IPS DF 6.9 (cell line): Measurements from ENCODE around the gene MSH4.
"Not testable (repeated sequence)": the region's sequence is repeated elsewhere in the genome, so short reads cannot be mapped to it uniquely, and the experiment has no call there.

ENCODE experiments used
- DNase-seq: peaks from one replicate; pipeline ENCODE4 v3.0.0-alpha.2; 2013; ENCODE audit warnings: low read depth, low spot score
- H3K27ac ChIP-seq: one replicate; pipeline ENCODE4 v1.5.1; 2013; ENCODE audit warnings: low read length, control low read depth
- H3K27me3 ChIP-seq: 2 replicates; pipeline ENCODE4 v1.6.1; 2013; ENCODE audit warnings: mild to moderate bottlenecking, low read length; ENCODE audit not compliant: control insufficient read depth, insufficient read depth
- H3K36me3 ChIP-seq: 2 replicates; pipeline ENCODE4 v1.6.1; 2013; ENCODE audit warnings: low read length; ENCODE audit not compliant: control insufficient read depth, insufficient read depth
- H3K4me1 ChIP-seq: 2 replicates; pipeline ENCODE4 v1.6.1; 2013; ENCODE audit warnings: low read length; ENCODE audit not compliant: control insufficient read depth, insufficient read depth
- H3K4me3 ChIP-seq: 2 replicates; pipeline ENCODE4 v1.5.1; 2013; ENCODE audit warnings: mild to moderate bottlenecking, low read length
- H3K9me3 ChIP-seq: 2 replicates; pipeline ENCODE4 v1.6.1; 2013; ENCODE audit warnings: low read length, inconsistent platforms; ENCODE audit not compliant: control insufficient read depth, insufficient read depth
- WGBS: extraction: QIAGEN DNeasy Blood & Tissue Kit; methylation state at CpG from one replicate; pipeline ENCODE4 v1.1.7; 2013; ENCODE audit warnings: mixed read lengths, missing lambda C conversion rate; ENCODE audit not compliant: insufficient read length, insufficient coverage; 5-methylcytosine and 5-hydroxymethylcytosine counted together

MSH4 gene

DNA sequence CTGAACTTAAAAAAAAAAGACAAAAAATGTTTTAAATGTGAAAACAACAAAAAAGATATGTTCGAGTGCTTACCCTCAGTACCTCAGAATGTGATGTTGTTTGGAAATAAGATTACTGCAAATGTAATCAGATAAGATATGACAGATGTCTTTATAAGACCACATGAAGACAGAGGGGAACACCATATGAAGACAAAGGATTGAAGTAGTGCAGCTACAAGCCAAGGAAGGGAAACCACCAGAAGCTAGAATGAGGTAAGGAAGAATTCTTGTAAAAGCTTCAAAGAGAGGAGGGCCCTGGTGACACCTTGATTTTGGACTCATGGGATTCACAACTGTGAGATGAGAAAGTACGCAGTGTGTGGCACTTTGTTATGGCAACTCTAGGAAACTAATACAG is 120.2 kb downstream of the MSH4 start:
- Histone ChIP-seq H3K4me1 (no peaks in the 10 kb centered on the region), H3K27ac (no peak overlapping the region), H3K4me3 (no peak overlapping the region), H3K36me3 (no peaks in the 10 kb centered on the region), H3K9me3 (no peaks in the 10 kb centered on the region), H3K27me3 (no peaks in the 10 kb centered on the region)
- DNase-seq: no peak
- no CpG with 5 or more reads among the region's 2 CpGs for WGBS

DNA sequence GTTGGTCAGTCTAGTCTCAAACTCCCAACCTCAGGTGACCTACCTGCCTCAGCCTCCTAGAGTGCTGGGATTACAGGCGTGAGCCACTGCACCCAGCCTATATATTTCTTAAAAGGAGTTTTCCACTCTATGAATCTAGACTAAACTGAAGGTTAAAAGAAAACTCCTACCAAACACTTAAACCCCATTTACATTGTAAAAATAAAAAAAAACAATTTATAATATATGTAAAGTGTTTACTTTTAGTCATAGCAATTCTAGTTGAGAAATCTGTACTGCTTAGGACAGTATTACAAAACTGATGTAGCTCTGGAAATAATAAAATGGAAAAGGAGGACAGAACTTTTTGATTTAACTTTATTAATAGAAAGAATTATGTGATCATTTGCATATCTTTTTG is 126.0 kb downstream of the MSH4 start:
- no CpG with 5 or more reads among the region's 1 CpG for WGBS
- no peaks in the 10 kb centered on the region for H3K27me3 ChIP-seq
- no peaks in the 10 kb centered on the region for H3K36me3 ChIP-seq
- no peak overlapping the region for H3K4me3 ChIP-seq
- no peaks in the 10 kb centered on the region for H3K4me1 ChIP-seq
- no peaks in the 10 kb centered on the region for H3K9me3 ChIP-seq
- H3K27ac ChIP-seq: no peak overlapping the region
- no peak for DNase-seq

DNA sequence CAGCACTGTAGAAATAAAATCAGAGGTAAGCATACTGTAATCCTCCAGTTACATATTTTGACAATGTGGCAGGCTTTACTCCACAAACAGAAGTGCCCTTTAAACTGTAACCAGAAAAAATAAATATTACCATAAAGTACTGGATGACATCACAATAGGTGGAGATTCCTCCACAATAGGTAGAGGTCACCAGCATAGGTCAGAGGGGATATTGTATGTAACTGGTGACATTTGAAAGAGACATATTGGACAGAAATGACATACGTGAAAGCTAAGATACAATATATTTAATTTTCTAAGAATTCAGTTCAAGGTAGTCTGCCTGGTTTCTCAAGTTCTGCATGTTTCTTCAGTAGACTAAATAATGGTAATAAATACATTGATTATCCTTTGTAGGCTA is 135.6 kb downstream of the MSH4 start, which contains the start of gene ASB17:
ASB17 (minus strand) TSS at position 101 of the 400 bp plus-strand sequence. CDS start 113 bp downstream, outside the sequence.
- no peak within 1 kb of the TSS for H3K4me3 ChIP-seq
- H3K9me3 ChIP-seq: no peaks in the 10 kb centered on the region
- no peaks in the 10 kb centered on the region for H3K4me1 ChIP-seq
- no peaks in the 10 kb centered on the region for H3K27me3 ChIP-seq
- H3K36me3 ChIP-seq: no peaks in the 10 kb centered on the region
- WGBS: no CpG with 5 or more reads among the region's 1 CpG
- H3K27ac ChIP-seq: no peak within 1 kb of the TSS
- no peak for DNase-seq

DNA sequence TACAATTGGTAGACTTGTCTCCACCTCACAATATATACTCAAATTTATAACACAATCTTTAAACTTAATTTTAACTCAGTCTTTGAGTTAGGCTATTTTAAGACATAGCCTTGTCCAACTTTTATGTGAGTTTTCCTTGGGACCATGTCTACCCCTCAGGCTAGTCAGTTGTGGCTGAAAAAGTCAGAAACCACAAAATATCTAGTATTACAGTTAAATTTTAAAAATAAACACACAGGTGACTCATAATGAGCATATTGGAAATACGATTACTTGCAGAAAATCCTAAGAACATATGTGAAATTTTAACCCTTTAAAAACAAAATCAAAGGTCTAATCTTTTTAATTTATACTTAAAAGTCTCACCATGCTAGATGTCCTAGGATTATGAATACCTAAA is 140.4 kb downstream of the MSH4 start:
- H3K4me3 ChIP-seq: no peak overlapping the region
- no peaks in the 10 kb centered on the region for H3K9me3 ChIP-seq
- no peaks in the 10 kb centered on the region for H3K4me1 ChIP-seq
- DNase-seq: no peak
- WGBS: no CpG with 5 or more reads among the region's 1 CpG
- no peaks in the 10 kb centered on the region for H3K36me3 ChIP-seq
- no peaks in the 10 kb centered on the region for H3K27me3 ChIP-seq
- H3K27ac ChIP-seq: no peak overlapping the region

DNA sequence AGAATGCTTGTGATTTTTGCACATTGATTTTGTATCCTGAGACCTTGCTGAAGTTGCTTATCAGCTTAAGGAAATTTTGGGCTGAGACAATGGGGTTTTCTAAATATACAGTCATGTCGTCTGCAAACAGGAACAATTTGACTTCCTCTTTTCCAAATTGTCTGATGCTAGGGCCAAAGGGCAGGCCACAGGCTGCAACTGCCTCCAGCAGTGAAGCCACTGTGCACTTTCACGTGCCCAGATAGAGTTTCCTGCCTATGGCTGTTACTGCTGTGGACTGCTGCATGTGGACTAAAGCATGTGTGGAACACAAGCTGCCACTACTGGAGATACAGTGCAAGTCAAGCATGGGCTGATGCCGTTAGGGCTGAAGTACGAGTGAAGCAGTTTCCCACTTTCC is 146.4 kb downstream of the MSH4 start:
- not testable (repeated sequence) for H3K27me3 ChIP-seq, H3K27ac ChIP-seq, DNase-seq, H3K4me1 ChIP-seq, H3K36me3 ChIP-seq, H3K4me3 ChIP-seq, H3K9me3 ChIP-seq
- no CpG with 5 or more reads among the region's 4 CpGs for WGBS

DNA sequence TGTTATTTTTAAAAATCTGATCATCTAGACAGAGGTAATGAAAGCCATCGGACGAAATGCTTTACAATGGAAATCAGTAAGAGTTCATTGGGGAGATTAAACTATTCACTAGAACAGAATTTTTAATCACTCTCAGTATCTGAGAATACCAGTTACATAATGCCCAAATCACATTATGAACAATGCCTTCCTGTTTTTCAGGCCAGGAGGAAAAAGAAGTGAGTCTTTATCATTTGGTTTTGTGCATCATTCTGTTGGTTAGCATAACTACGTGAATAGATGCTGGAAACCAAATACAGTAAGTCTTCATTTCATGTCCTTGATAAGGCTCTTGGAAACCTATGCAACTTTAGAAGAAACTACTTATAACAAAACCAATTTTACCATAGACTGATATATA is 153.5 kb downstream of the MSH4 start:
- no peaks in the 10 kb centered on the region for H3K9me3 ChIP-seq
- H3K4me1 ChIP-seq: no peaks in the 10 kb centered on the region
- WGBS: no CpG with 5 or more reads among the region's 3 CpGs
- H3K36me3 ChIP-seq: no peaks in the 10 kb centered on the region
- no peak for DNase-seq
- H3K27me3 ChIP-seq: no peaks in the 10 kb centered on the region
- no peak overlapping the region for H3K4me3 ChIP-seq
- no peak overlapping the region for H3K27ac ChIP-seq

DNA sequence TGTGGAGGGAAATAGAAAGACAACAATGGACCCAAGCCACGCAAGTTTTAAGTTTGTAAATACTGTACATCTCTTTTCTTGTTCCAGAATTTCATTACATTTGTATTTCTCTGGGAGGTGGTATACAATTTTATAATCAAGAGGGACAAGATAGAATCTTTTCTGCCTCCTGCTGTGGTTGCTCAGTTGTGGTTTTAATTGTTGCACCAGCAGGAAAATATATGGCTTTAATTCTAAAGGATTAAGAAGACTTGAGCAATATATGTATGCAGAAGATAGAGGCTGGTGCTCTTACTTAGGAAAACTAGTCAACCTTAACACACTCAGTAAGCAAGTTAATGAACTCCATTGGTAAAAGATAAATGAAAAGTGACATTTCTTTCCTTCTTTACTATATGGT is 155.3 kb downstream of the MSH4 start:
- Histone ChIP-seq H3K36me3 (no peaks in the 10 kb centered on the region), H3K9me3 (no peaks in the 10 kb centered on the region), H3K27ac (no peak overlapping the region), H3K4me1 (no peaks in the 10 kb centered on the region), H3K27me3 (no peaks in the 10 kb centered on the region), H3K4me3 (no peak overlapping the region)
- WGBS: no CpG with 5 or more reads among the region's 1 CpG
- DNase-seq: no peak

DNA sequence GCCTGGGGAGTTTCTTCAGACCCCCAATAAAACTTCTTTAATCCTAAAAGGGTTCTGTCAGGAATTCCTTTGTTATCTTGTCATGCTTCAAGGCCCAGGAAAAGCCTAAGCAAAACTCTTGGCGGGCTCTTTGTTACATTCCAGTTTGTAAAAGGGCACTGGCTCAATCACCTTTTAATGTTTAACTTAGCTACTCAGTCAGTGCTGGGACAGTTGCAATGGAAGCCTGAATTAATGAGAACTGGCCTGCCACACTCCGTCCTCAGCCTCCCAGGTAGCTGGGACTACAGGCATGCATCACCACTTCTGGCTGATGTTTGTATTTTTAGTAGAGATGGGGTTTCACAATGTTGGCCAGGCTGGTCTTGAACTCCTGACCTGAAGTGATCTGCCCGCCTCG is 156.8 kb downstream of the MSH4 start:
- DNase-seq: no peak
- Histone ChIP-seq H3K4me3 (no peak overlapping the region), H3K4me1 (no peaks in the 10 kb centered on the region), H3K9me3 (no peaks in the 10 kb centered on the region), H3K36me3 (no peaks in the 10 kb centered on the region), H3K27me3 (no peaks in the 10 kb centered on the region), H3K27ac (no peak overlapping the region)
- whole genome bisulfite sequencing: no CpG with 5 or more reads among the region's 4 CpGs

DNA sequence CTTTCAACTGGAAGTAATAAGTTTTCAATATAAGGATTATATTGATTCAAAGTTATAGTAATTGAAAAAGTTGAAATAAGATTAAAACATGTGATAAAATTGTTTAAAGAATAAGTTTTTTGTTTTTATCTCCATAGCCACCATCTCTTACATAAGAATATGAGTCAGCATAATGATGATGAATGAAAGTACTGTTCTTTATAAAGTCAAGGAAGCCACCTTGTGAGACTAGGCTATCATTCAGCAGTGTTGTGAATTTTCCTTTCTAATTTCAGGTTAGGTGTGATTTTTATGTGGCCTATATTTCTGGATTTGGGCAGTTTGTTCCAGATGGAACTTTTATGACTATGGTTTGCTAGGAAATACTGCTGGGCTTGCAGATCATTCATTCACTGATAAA is 157.9 kb downstream of the MSH4 start:
- no peak for DNase-seq

More for the DNA sequence above, 157.9 kb downstream of the MSH4 start:
- Histone ChIP-seq H3K27me3 (no peaks in the 10 kb centered on the region), H3K4me3 (no peak overlapping the region), H3K36me3 (no peaks in the 10 kb centered on the region), H3K27ac (no peak overlapping the region), H3K9me3 (no peaks in the 10 kb centered on the region), H3K4me1 (no peaks in the 10 kb centered on the region)
